GM19467 (cell line): Measurements from ENCODE around the gene TOMM6.
"Not testable (repeated sequence)": the region's sequence is repeated elsewhere in the genome, so short reads cannot be mapped to it uniquely, and the experiment has no call there.

Experiments
- ATAC-seq: cut with Tn5 transposase; IDR thresholded peaks from one replicate; pipeline ENCODE4 v1.9.1; 2021; ENCODE audit warnings: mild to moderate bottlenecking, moderate library complexity; ENCODE audit not compliant: unreplicated experiment

Gene TOMM6

GRCh38 chr6:41783106-41783780, 4.3 kb upstream of the TOMM6 start:
- ATAC-seq: no peak

DNA sequence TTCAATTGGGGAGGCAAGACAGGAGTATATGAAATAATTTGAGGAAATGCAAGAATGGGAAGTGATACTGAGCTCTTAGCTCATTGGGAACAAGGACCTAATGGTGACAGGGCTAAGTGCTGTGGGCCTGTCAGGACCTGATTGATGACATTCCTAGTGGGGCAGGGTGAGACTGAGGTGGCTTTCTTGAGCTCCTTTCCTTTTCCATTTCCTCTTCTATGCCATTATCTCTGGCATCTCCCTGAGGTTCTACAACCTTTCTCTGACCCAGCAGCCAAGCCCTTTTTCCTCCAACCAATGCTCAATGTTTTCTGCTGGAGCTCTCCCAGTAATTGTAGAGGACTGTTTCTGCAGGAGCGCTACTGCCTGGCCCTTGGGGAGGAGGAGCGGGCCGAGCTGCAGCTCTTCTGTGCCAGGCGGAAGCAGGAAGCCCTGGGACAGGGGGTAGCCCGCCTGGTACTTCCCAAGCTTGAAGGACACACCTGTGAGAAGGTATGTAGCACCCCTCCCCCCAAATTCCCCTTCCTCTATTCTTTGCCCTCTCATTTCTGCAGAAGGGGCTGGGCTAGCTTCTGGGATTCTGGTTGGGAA, 2.8 kb upstream of the TOMM6 start:
- no peak for ATAC-seq

GRCh38 chr6:41785254-41785653, 2.2 kb upstream of the TOMM6 start:
- ATAC-seq: no peak

GRCh38 chr6:41785689-41786450, 1.6 kb upstream of the TOMM6 start:
- ATAC-seq: no peak

DNA sequence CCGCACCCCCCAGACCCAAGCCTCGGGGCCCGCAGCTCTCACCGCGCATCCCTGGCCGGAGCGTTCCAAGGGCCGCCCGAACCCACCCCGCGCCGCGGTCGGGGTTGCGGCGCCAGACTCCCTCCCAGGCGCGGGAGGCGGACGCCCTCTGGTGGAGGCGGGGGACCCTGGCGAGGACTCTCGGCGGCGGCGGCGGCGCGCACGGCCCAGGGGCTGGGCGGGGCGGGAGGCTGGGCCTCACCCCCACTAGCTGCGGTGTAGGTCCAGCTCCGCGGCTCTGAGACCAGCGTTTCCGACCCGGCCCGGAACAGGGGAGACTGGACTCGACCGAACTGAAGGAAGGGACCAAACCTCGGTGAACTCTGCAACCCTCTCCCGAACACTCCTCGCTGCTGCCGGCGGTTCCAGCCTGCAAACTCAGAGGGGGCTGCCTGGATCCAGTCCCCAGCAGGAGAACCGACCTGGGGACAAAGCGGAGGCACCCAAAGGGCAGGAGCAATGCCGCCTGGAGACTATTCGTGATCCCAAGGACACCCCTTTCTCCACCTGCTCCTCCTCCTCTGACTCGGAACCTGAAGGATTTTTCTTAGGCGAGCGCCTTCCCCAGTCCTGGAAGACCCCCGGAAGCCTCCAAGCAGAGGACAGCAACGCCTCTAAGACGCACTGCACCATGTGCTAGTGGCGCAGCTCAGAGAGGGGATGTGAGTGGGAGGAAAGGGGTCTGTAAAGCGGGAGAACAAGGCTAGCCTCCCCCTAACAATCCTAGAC, 859 bp upstream of the TOMM6 start:
- peak; percentile 63 for ATAC-seq

GRCh38 chr6:41789390-41789724, 1.9 kb downstream of the TOMM6 start:
- no peak for ATAC-seq

DNA sequence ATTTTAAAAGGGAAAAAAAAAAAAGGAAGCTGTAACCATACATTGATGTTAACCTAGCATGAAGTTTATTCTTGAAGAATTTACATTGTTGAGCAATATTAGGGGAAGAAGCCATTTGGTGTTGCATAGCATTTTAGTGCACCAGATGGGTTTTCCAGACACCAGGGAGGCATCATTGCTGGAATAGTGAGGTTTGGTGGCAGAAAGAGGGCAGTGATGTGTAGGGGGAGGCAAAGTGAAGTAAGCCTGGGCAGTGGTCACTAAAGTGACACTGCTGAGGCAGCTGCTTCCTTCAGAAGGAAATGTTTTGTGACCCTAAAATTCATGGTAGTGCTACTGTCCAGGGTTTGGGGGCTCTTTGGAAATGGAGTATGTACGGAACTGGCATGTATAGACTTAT, 2.6 kb downstream of the TOMM6 start:
- ATAC-seq: no peak

- no peak for ATAC-seq
These were observed 3.8 kb downstream of the TOMM6 start for GRCh38 chr6:41791305-41791704.

GRCh38 chr6:41791984-41792383, 4.5 kb downstream of the TOMM6 start:
- no peak for ATAC-seq

- ATAC-seq: no peak
These were observed 9.0 kb downstream of the TOMM6 start for GRCh38 chr6:41796474-41796873.

GRCh38 chr6:41798901-41799558, 11.5 kb downstream of the TOMM6 start:
- no peak for ATAC-seq

GRCh38 chr6:41799559-41799911, 12.0 kb downstream of the TOMM6 start:
- no peak for ATAC-seq

GRCh38 chr6:41801380-41801779, 13.9 kb downstream of the TOMM6 start:
- ATAC-seq: no peak

GRCh38 chr6:41805830-41806774, 18.6 kb downstream of the TOMM6 start:
- ATAC-seq: no peak

DNA sequence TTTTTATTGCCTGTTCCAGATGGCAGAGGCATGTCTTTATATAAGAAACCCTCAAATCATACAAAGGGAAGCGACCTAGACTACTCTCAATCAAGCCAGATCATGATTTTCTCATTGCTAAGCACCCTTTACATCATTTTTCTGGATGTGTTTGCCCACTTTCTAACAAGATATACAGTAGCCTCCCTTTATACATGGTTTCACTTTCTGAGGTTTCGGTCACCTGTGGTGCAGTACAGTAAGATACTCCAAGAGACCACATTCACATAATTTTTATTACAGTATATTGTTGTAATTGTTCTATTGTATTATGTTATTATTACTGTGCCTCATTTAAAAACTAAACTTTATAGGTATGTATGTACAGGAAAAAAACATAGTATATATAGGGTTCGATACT, 23.6 kb downstream of the TOMM6 start:
- ATAC-seq: no peak

DNA sequence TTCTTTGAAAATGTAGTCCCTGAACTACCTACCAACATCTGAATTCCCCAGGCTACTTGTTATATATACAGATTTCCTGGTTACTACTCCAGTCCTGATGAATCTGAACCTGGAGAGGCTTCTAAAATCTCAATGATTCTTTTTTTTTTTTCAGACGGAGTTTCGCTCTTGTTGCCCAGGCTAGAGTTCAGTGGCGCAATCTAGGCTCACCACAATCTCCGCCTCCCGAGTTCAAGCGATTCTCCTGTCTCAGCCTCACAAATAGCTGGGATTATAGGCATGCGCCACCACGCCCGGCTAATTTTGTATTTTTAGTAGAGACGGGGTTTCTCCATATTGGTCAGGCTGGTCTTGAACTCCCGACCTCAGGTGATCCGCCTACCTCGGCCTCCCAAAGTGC, 24.5 kb downstream of the TOMM6 start:
- not testable (repeated sequence) for ATAC-seq

DNA sequence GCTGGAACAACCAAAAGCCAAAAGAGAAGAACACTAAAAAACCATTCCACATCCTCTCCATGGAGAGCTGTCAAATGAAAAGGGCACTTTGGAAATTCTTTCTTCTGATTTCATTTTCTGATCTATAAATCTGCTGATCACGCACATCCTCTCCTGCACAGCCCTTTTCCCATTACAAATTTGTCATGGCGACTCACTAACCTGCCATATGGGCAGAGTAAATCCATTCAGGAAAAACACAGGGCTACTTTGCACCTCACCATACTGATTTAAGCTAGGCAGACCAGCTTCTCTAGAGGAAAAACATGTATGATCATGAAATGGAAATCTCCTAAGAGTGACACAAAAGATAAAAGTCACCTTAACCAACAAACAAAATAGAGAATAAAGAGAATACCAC, 26.0 kb downstream of the TOMM6 start:
- no peak for ATAC-seq

GRCh38 chr6:41813956-41814355, 26.5 kb downstream of the TOMM6 start:
- ATAC-seq: no peak

DNA sequence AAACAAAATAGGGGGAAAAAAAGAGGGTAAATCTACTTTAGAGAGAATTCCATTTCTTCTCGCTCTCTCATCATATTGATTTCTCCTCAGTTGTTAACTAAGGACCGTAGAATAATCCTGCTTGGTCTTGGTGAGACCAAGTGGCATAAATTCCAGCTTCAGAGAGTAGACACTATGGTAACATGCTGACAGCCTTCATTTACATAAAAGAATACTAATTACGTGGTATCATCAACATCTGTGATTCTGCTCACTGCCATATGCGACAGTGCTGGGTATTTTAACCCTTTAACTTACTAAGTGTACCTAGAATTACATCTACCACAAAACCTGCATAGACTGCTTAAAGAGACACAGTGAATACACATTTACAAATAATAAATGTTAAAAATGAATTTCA, 27.1 kb downstream of the TOMM6 start:
- no peak for ATAC-seq

DNA sequence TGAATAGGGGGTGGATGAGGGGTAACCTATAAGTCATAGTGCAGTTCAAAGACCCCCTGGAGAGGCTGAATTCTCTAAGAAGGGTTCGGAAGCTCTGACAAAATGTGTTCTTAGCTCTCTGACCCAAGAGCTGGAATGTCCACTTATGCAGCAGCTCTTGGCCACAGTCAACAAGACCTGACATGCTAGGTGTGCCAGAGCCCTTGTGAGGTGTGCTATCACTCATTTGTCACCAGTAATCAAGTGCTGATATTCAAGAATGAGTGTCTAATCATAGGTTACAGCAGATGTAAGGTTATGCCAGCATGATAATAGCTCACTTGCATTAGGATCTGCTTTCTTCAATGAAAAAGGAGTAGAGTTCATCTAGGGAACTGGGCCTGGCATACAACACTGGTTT, 28.1 kb downstream of the TOMM6 start:
- ATAC-seq: no peak
